Measurements from ENCODE around the gene SLC4A11.

- TF ChIP-seq CTCF (conservative IDR thresholded peaks at IDR 0.05; ENCODE audit: low read depth, low read length) (no peak), EZH2 (IDR thresholded peaks at IDR 0.05; ENCODE audit: borderline replicate concordance, low read depth, low read length, poor library complexity, severe bottlenecking) (no peak)
Observed at GRCh38 chr20:3213226-3213625, 25.8 kb downstream of the SLC4A11 start.

Data from A673 (cell line).